ENCODE results near the gene TP53TG5.
"Not testable (repeated sequence)": the region's sequence is repeated elsewhere in the genome, so short reads cannot be mapped to it uniquely, and the experiment has no call there.

The TP53TG5 gene

GRCh38 chr20:45366631-45367030 is 11.5 kb downstream of the TP53TG5 start:
- no peak for DNase-seq (ENCODE audit: low read depth in 2 of 2, low spot score in 1 of 2)

GRCh38 chr20:45366192-45366591 is 11.9 kb downstream of the TP53TG5 start:
- DNase-seq (ENCODE audit: low read depth in 2 of 2, low spot score in 1 of 2): no peak

GRCh38 chr20:45365444-45365970 is 12.6 kb downstream of the TP53TG5 start:
- no peak for DNase-seq (ENCODE audit: low read depth in 2 of 2, low spot score in 1 of 2)

GRCh38 chr20:45363611-45364492 is 14.3 kb downstream of the TP53TG5 start:
- no peak for DNase-seq (ENCODE audit: low read depth in 2 of 2, low spot score in 1 of 2)

GRCh38 chr20:45362804-45363610 is 15.1 kb downstream of the TP53TG5 start, which contains the start of gene SYS1:
Gene SYS1, plus strand, starts transcription at chr20:45363156. Its CDS starts 376 bp downstream, at chr20:45363532.
- peak; percentile 95 to 97 for DNase-seq (ENCODE audit: low read depth in 2 of 2, low spot score in 1 of 2)

- DNase-seq (ENCODE audit: low read depth in 2 of 2, low spot score in 1 of 2): no peak
These were observed 16.3 kb downstream of the TP53TG5 start for GRCh38 chr20:45361793-45362192.

- DNase-seq (ENCODE audit: low read depth in 2 of 2, low spot score in 1 of 2): no peak
These were observed 18.5 kb downstream of the TP53TG5 start for GRCh38 chr20:45359406-45360148.

- no peak for DNase-seq (ENCODE audit: low read depth in 2 of 2, low spot score in 1 of 2)
These were observed 19.1 kb downstream of the TP53TG5 start for GRCh38 chr20:45359069-45359405.

- DNase-seq (ENCODE audit: low read depth in 2 of 2, low spot score in 1 of 2): no peak
These were observed 19.6 kb downstream of the TP53TG5 start for GRCh38 chr20:45358282-45359068.

- no peak for DNase-seq (ENCODE audit: low read depth in 2 of 2, low spot score in 1 of 2)
These were observed 22.7 kb downstream of the TP53TG5 start for GRCh38 chr20:45355209-45356084.

GRCh38 chr20:45354423-45355208 is 23.5 kb downstream of the TP53TG5 start:
- DNase-seq (ENCODE audit: low read depth in 2 of 2, low spot score in 1 of 2): no peak

- no peak for DNase-seq (ENCODE audit: low read depth in 2 of 2, low spot score in 1 of 2)
These were observed 24.4 kb downstream of the TP53TG5 start for GRCh38 chr20:45353746-45354145.

GRCh38 chr20:45352729-45353128 is 25.4 kb downstream of the TP53TG5 start:
- DNase-seq (ENCODE audit: low read depth in 2 of 2, low spot score in 1 of 2): no peak

GRCh38 chr20:45350795-45351194 is 27.3 kb downstream of the TP53TG5 start:
- not testable (repeated sequence) for DNase-seq (ENCODE audit: low read depth in 2 of 2, low spot score in 1 of 2)

GRCh38 chr20:45350217-45350616 is 27.9 kb downstream of the TP53TG5 start:
- no peak for DNase-seq (ENCODE audit: low read depth in 2 of 2, low spot score in 1 of 2)

- peak in 1 of 2 donors; percentile 33 for DNase-seq (ENCODE audit: low read depth in 2 of 2, low spot score in 1 of 2)
These were observed 30.0 kb downstream of the TP53TG5 start, which contains the start of gene SDC4 for GRCh38 chr20:45347936-45348778. Gene SDC4, minus strand, starts transcription at chr20:45348424. Its CDS starts 40 bp downstream, at chr20:45348384.

GRCh38 chr20:45347297-45347935 is 30.7 kb downstream of the TP53TG5 start:
- no peak for DNase-seq (ENCODE audit: low read depth in 2 of 2, low spot score in 1 of 2)

Measured in stimulated activated CD8-positive, alpha-beta memory T cell treated with anti-CD3 and anti-CD28 coated beads, Interleukin-4, amount 100 ng/mL, for 1 hour (primary cell).